Nephron (organoid): ENCODE results near the gene RNF215.

Source experiments
- H3K27ac Mint-ChIP-seq, 3 experiments: 2 replicates each; pipeline ENCODE4 v1.8.0; 2020; ENCODE audit warnings: mixed read lengths in 3 of 3, mild to moderate bottlenecking in 2 of 3, moderate library complexity in 1 of 3
- H3K27me3 Mint-ChIP-seq: 2 replicates; pipeline ENCODE4 v1.8.0; 2021; ENCODE audit warnings: low read depth, mild to moderate bottlenecking, moderate library complexity, mixed read lengths
- H3K36me3 Mint-ChIP-seq: 2 replicates; pipeline ENCODE4 v1.8.0; 2020; ENCODE audit warnings: low read depth, mixed read lengths
- H3K4me1 Mint-ChIP-seq: 2 replicates; pipeline ENCODE4 v1.8.0; 2020; ENCODE audit warnings: mixed read lengths
- H3K4me3 Mint-ChIP-seq, 3 experiments: 2 replicates each; pipeline ENCODE4 v1.8.0; 2020; ENCODE audit warnings: mild to moderate bottlenecking in 3 of 3, mixed read lengths in 3 of 3, moderate library complexity in 2 of 3
- H3K9me3 Mint-ChIP-seq: 2 replicates; pipeline ENCODE4 v1.8.0; 2020; ENCODE audit warnings: mixed read lengths
- TF ChIP-seq, protein P1 (sequence below), 3 experiments: fragments of 200-600 bp; sonication (generic); IDR thresholded peaks; one replicate each; pipeline ENCODE4 v1.5.0; 2021; ENCODE audit warnings: antibody characterized with exemption in 3 of 3; ENCODE audit not compliant: unreplicated experiment in 3 of 3

RNF215 gene

GRCh38 chr22:30385942-30386341 is 1.3 kb downstream of the RNF215 start:
- H3K27me3 Mint-ChIP-seq: no peaks in the 10 kb centered on the region
- no peaks in the 10 kb centered on the region for H3K9me3 Mint-ChIP-seq
- H3K27ac Mint-ChIP-seq: peak overlapping the region in 1 of 3 experiments; percentile 55
- TF ChIP-seq, protein P1, sequence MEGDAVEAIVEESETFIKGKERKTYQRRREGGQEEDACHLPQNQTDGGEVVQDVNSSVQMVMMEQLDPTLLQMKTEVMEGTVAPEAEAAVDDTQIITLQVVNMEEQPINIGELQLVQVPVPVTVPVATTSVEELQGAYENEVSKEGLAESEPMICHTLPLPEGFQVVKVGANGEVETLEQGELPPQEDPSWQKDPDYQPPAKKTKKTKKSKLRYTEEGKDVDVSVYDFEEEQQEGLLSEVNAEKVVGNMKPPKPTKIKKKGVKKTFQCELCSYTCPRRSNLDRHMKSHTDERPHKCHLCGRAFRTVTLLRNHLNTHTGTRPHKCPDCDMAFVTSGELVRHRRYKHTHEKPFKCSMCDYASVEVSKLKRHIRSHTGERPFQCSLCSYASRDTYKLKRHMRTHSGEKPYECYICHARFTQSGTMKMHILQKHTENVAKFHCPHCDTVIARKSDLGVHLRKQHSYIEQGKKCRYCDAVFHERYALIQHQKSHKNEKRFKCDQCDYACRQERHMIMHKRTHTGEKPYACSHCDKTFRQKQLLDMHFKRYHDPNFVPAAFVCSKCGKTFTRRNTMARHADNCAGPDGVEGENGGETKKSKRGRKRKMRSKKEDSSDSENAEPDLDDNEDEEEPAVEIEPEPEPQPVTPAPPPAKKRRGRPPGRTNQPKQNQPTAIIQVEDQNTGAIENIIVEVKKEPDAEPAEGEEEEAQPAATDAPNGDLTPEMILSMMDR (IDR thresholded peaks at IDR 0.05; ENCODE audit: unreplicated experiment in 3 of 3): no peak
- H3K4me1 Mint-ChIP-seq: peaks cover 5% of the 10 kb centered on the region
- H3K36me3 Mint-ChIP-seq: peaks cover 7% of the 10 kb centered on the region
- peak overlapping the region; percentile 85 to 88 (median 87) for H3K4me3 Mint-ChIP-seq

DNA sequence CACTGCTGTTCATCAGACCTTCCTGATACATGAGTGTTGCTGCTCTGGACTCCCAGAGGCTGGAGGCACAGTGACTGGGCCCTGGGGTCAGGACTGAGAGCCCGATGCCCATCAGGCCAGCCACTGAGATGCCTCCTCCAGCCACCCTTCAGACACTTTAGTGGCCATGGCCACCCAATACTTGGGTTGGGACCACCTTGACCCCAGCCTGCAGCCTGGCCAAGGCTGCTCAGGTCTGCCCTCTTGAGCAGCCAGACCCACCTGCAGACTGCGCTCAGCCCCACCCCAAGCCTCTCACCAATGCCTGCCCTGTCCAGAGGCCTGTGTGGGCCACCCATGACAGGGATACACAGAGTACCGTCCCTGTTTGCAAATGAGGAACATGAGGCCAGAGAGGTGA is 4.2 kb downstream of the RNF215 start:
- H3K27ac Mint-ChIP-seq: no peak overlapping the region
- peaks cover 19% of the 10 kb centered on the region for H3K36me3 Mint-ChIP-seq
- H3K9me3 Mint-ChIP-seq: no peaks in the 10 kb centered on the region
- peaks cover 5% of the 10 kb centered on the region for H3K4me1 Mint-ChIP-seq
- peaks cover 3% of the 10 kb centered on the region for H3K27me3 Mint-ChIP-seq
- TF ChIP-seq, protein P1 (IDR thresholded peaks at IDR 0.05; ENCODE audit: unreplicated experiment in 3 of 3): no peak
- peak overlapping the region in 1 of 3 experiments; percentile 79 for H3K4me3 Mint-ChIP-seq

GRCh38 chr22:30382340-30382739 is 4.9 kb downstream of the RNF215 start:
- Mint-ChIP-seq H3K36me3 (peaks cover 22% of the 10 kb centered on the region), H3K27ac (no peak overlapping the region), H3K27me3 (peaks cover 3% of the 10 kb centered on the region), H3K4me1 (peaks cover 5% of the 10 kb centered on the region), H3K9me3 (no peaks in the 10 kb centered on the region), H3K4me3 (no peak overlapping the region)
- TF ChIP-seq, protein P1 (IDR thresholded peaks at IDR 0.05; ENCODE audit: unreplicated experiment in 3 of 3): no peak

DNA sequence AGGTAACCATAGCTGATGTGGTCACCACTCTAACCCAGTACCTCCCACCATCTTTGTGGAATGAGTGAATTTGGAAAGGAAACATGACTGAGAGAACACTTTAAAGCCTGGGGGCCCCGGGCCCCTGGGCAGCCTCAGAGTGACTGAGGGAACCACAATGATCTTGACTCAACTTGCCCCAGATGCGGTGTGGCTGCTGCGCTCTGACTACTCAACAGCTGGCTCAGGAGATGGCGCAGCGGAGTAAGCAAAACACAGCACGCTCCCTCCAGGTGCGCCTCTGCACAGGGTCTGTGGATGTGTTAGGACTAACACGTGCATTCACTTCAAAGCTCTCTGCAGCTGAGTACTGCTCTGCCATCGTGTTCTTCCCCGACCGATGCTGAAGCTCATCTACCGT is 5.9 kb downstream of the RNF215 start:
- TF ChIP-seq, protein P1 (IDR thresholded peaks at IDR 0.05; ENCODE audit: unreplicated experiment in 3 of 3): no peak
- no peaks in the 10 kb centered on the region for H3K9me3 Mint-ChIP-seq
- no peak overlapping the region for H3K27ac Mint-ChIP-seq
- H3K27me3 Mint-ChIP-seq: peaks cover 3% of the 10 kb centered on the region
- H3K36me3 Mint-ChIP-seq: peaks cover 22% of the 10 kb centered on the region
- H3K4me3 Mint-ChIP-seq: no peak overlapping the region
- peaks cover 2% of the 10 kb centered on the region for H3K4me1 Mint-ChIP-seq

DNA sequence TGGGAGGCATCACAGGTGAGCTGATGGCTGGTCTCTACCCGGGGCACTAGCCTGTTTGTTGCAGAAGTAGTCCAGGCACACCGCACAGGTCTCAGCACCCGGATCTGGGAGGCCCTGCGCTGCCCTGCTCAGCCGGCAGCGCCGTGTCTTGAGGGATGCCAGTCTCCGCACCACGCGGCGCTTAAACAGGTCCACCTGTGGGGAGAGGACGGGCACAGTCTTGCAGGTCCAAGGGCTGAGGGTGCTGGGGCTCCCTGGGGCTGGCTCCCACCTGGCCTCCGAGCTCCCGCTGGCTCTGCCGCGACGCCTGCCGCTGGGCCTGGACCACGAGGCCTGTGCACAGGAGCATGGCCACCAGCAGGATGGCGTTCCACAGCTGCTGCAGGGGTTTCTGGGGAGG is 7.2 kb downstream of the RNF215 start:
- H3K4me3 Mint-ChIP-seq: no peak overlapping the region
- H3K36me3 Mint-ChIP-seq: peaks cover 26% of the 10 kb centered on the region
- peaks cover 3% of the 10 kb centered on the region for H3K27me3 Mint-ChIP-seq

DNA sequence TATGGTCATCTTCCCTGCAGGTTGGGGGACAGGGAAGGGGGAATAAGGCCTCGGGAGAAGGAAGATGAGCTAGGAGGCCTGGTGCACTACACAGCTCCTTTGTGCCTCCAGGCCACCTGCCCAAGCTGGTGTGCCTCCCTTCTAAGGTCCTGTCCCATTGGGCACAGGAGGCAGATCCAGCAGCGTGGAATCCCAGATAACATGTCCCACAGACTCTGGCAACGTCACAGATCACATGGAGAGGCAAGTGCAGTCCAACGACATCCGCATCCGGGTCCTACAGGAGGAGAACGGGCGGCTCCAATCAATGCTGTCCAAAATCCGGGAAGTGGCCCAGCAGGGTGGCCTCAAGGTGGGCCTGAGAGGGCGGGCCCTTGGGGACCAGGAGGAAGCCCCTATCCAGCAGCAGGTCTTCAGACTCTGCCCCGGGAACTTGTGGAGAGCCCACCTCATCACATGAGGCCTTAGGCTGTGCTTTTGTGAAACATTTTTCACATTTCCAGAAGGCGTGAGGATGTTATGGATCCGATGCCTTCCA is 11.8 kb downstream of the RNF215 start:
- H3K36me3 Mint-ChIP-seq: peaks cover 13% of the 10 kb centered on the region
- no peak overlapping the region for H3K4me3 Mint-ChIP-seq
- H3K4me1 Mint-ChIP-seq: peaks cover 6% of the 10 kb centered on the region
- H3K9me3 Mint-ChIP-seq: no peaks in the 10 kb centered on the region
- no peak overlapping the region for H3K27ac Mint-ChIP-seq
- TF ChIP-seq, protein P1 (IDR thresholded peaks at IDR 0.05; ENCODE audit: unreplicated experiment in 3 of 3): no peak
- peaks cover under 1% of the 10 kb centered on the region for H3K27me3 Mint-ChIP-seq

More for the DNA sequence above, 7.2 kb downstream of the RNF215 start:
- Mint-ChIP-seq H3K4me1 (no peaks in the 10 kb centered on the region), H3K9me3 (no peaks in the 10 kb centered on the region), H3K27ac (no peak overlapping the region)
- TF ChIP-seq, protein P1 (IDR thresholded peaks at IDR 0.05; ENCODE audit: unreplicated experiment in 3 of 3): no peak
